Upper lobe of left lung (tissue), 4 donors: Measurements from ENCODE around the gene LRP1B.

Source experiments
- CTCF ChIP-seq, 6 experiments: fragments of 450-650 bp in 4 of 6; fragments of 200-600 bp in 2 of 6; sonication (generic) in 2 of 6; IDR thresholded peaks; one replicate each; pipeline ENCODE4 v1.5.1; 2016 to 2019; ENCODE audit warnings: antibody characterized with exemption in 6 of 6
- EP300 ChIP-seq, 4 donors: sonication (generic); formaldehyde crosslinking; IDR thresholded peaks; one replicate each; pipeline ENCODE4 v1.5.1; 2017; ENCODE audit warnings: antibody characterized with exemption in 4 of 4, control low read depth in 2 of 4
- POLR2A ChIP-seq, 4 donors: fragments of 450-650 bp; IDR thresholded peaks; one replicate each; pipeline ENCODE4 v1.5.1; 2016 to 2017; ENCODE audit warnings: antibody characterized with exemption in 4 of 4, mild to moderate bottlenecking in 2 of 4

GRCh38 chr2:140288726-140289125 is 1842.1 kb downstream of the LRP1B start:
- TF ChIP-seq POLR2A (IDR thresholded peaks at IDR 0.05) (no peak), CTCF (IDR thresholded peaks at IDR 0.05) (no peak), EP300 (IDR thresholded peaks at IDR 0.05) (no peak)
